ENCODE data around the gene GIGYF2. TPM values are rescaled to one million over a fixed set of nuclear protein-coding genes. Genes with fewer than 3 reads are reported as not detected.

The GIGYF2 gene
- total RNA-seq, 1 experiment from 2014 or later: 60.6 TPM

DNA sequence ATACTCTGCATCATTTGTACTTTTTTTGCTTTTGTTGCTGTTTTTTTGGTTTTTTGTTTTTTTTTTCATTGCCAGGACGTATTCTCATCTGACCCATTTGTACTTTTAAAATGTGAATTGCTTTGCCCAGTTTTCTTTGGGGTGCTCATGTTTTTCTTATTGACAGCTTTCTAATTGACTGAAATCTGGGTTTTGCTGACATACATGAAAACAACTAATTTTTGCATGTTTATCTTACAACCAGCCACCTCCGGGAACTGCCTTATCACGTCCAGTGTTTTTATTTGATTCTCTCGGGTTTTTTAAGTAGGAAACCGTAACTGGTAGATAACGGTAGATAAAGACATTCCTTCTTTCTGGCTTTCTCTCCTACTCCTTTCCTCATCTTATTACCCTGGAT is 211.6 kb downstream of the GIGYF2 start:
- POLR2A ChIA-PET: no interaction called here
- no TSS peak for BruUV-seq (replicated peaks)
- intact Hi-C loops (cut with micrococcal nuclease): no loop called here

More for the DNA sequence above, 211.6 kb downstream of the GIGYF2 start:
- no peaks in the 10 kb centered on the region for H3K36me3 ChIP-seq (ENCODE audit: control insufficient read depth in 1 of 2, insufficient read depth in 2 of 2, low read length in 2 of 2)
- DNase-seq (ENCODE audit: low read depth, low spot score): no peak
- no peaks in the 10 kb centered on the region for H3K27me3 ChIP-seq (ENCODE audit: insufficient read depth, low read length)
- H2AFZ ChIP-seq (ENCODE audit: low read depth, low read length, poor library complexity, severe bottlenecking): no peak overlapping the region
- no peak overlapping the region for H3K4me3 ChIP-seq (replicated peaks in 1 of 2; ENCODE audit: low read depth in 1 of 2, low read length in 2 of 2)
- no peak overlapping the region for H3K4me2 ChIP-seq (ENCODE audit: low read length)
- ATAC-seq: no peak
- CTCF ChIA-PET: no interaction called here
- H4K20me1 ChIP-seq (ENCODE audit: insufficient read depth): no peaks in the 10 kb centered on the region
- no peaks in the 10 kb centered on the region; the same call in 1 of the 2 replicates for H3K9me2 ChIP-seq (ENCODE audit: insufficient read depth)
- no peak overlapping the region for H3K27ac ChIP-seq (ENCODE audit: low read depth, low read length)
- RAD21 ChIA-PET (ENCODE audit: low non-redundant PET in 1 of 2, low total read pairs in 2 of 2, uncharacterized antibody in 2 of 2, unreplicated experiment in 2 of 2): no interaction called here
- H3K79me2 ChIP-seq (ENCODE audit: insufficient read depth, low read length): no peaks in the 10 kb centered on the region
- no peak for TF ChIP-seq ELF1 (IDR thresholded peaks at IDR 0.05; ENCODE audit: borderline replicate concordance, low read depth)
- TF ChIP-seq EGR1 (IDR thresholded peaks at IDR 0.05; ENCODE audit: low read depth): no peak
- TF ChIP-seq SP1 (IDR thresholded peaks at IDR 0.05; ENCODE audit: low read depth): no peak
- TF ChIP-seq, protein P1, sequence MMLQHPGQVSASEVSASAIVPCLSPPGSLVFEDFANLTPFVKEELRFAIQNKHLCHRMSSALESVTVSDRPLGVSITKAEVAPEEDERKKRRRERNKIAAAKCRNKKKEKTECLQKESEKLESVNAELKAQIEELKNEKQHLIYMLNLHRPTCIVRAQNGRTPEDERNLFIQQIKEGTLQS (IDR thresholded peaks at IDR 0.05): no peak
- TF ChIP-seq ZNF274 (IDR thresholded peaks at IDR 0.05; ENCODE audit: low read depth, low read length): no peak
- TF ChIP-seq TCF7L2 (IDR thresholded peaks at IDR 0.05; ENCODE audit: borderline replicate concordance, extremely low read depth, insufficient read depth, insufficient read length): no peak
- TF ChIP-seq SIN3A (IDR thresholded peaks at IDR 0.05; ENCODE audit: low read depth): no peak
- no peaks in the 10 kb centered on the region; a peak in 1 of 4 replicates for H3K9me3 ChIP-seq (ENCODE audit: control insufficient read depth in 1 of 2, insufficient read depth in 1 of 2, low read depth in 1 of 2, low read length in 2 of 2)
- H3K9ac ChIP-seq (ENCODE audit: low read length): no peak overlapping the region
- peaks cover 0 to 8% of the 10 kb centered on the region in 2 experiments; a peak in 2 of 4 replicates for H3K4me1 ChIP-seq (ENCODE audit: control insufficient read depth in 1 of 2, insufficient read depth in 2 of 2, low read length in 2 of 2)

Other genes starting within 250 kb of the GIGYF2 start
- gene ALPI, start 241.2 kb upstream of the GIGYF2 start, total RNA-seq (2021; ENCODE audit: unreplicated experiment): not detected
- gene ECEL1, start 209.5 kb upstream of the GIGYF2 start, total RNA-seq (2021; ENCODE audit: unreplicated experiment): not detected
- not detected for gene PRSS56, start 176.9 kb upstream of the GIGYF2 start, total RNA-seq (2021; ENCODE audit: unreplicated experiment)
- not detected for gene CHRND, start 171.2 kb upstream of the GIGYF2 start, total RNA-seq (2021; ENCODE audit: unreplicated experiment)
- gene CHRNG, start 157.6 kb upstream of the GIGYF2 start, total RNA-seq (2021; ENCODE audit: unreplicated experiment): not detected
- gene TIGD1, start 146.8 kb upstream of the GIGYF2 start, total RNA-seq (2021; ENCODE audit: unreplicated experiment): 6.0 TPM
- 58.6 TPM for gene EIF4E2, start 146.6 kb upstream of the GIGYF2 start, total RNA-seq (2021; ENCODE audit: unreplicated experiment)
- gene EFHD1, start 63.7 kb upstream of the GIGYF2 start, total RNA-seq (2021; ENCODE audit: unreplicated experiment): 0.52 TPM
- not detected for gene KCNJ13, start 79.2 kb downstream of the GIGYF2 start, total RNA-seq (2021; ENCODE audit: unreplicated experiment)
- gene SNORC, start 172.9 kb downstream of the GIGYF2 start, total RNA-seq (2021; ENCODE audit: unreplicated experiment): 14.0 TPM

All from HCT116 (cell line).